A673 (cell line): ENCODE results near the gene TAS1R3. TPM values are rescaled to one million over a fixed set of nuclear protein-coding genes. Genes with fewer than 3 reads are reported as not detected.

Experiments
- BruUV-seq: library from RNA; stranded (reverse); fragments of 400-500 nt; replicated peaks from 2 replicates; lab custom pipeline; 2021; lab: Mats Ljungman, UMichigan
- CTCF ChIA-PET: fragments of 300-600 bp; sonication (Branson Sonifier 250); formaldehyde crosslinking; loops from one replicate; lab custom pipeline; 2022; ENCODE audit warnings: antibody characterized with exemption; lab: Charles Lee
- POLR2A ChIA-PET: fragments of 300-600 bp; sonication (Branson Sonifier 250); formaldehyde crosslinking; loops from one replicate; lab custom pipeline; 2022; ENCODE audit warnings: antibody characterized with exemption; ENCODE audit not compliant: low non-redundant PET; lab: Charles Lee
- DNase-seq: peaks from one replicate; pipeline ENCODE4 v3.0.0-alpha.2; 2015; ENCODE audit warnings: low spot score
- H3K27ac ChIP-seq: fragments of 200-600 bp; sonication (generic); 2 replicates; pipeline ENCODE4 v1.5.1; 2016; ENCODE audit warnings: mixed run types, low read depth, mild to moderate bottlenecking, mixed read lengths, antibody characterized with exemption, low read length; ENCODE audit not compliant: poor library complexity, severe bottlenecking
- H3K27me3 ChIP-seq: fragments of 200-600 bp; sonication (generic); replicated peaks from 2 replicates; pipeline ENCODE4 v1.6.1; 2017; ENCODE audit warnings: mixed run types, low read depth, mild to moderate bottlenecking, mixed read lengths, antibody characterized with exemption, low read length; ENCODE audit not compliant: insufficient read depth, poor library complexity
- H3K36me3 ChIP-seq: fragments of 200-600 bp; sonication (generic); 2 replicates; pipeline ENCODE4 v1.6.1; 2016; ENCODE audit warnings: mixed run types, mild to moderate bottlenecking, mixed read lengths, antibody characterized with exemption, low read length; ENCODE audit not compliant: insufficient read depth, poor library complexity, severe bottlenecking
- H3K4me1 ChIP-seq: fragments of 200-600 bp; sonication (generic); 2 replicates; pipeline ENCODE4 v1.6.1; 2017; ENCODE audit warnings: mixed run types, mild to moderate bottlenecking, mixed read lengths, antibody characterized with exemption, low read length; ENCODE audit not compliant: insufficient read depth, poor library complexity, severe bottlenecking
- H3K4me3 ChIP-seq: fragments of 200-600 bp; sonication (generic); 2 replicates; pipeline ENCODE4 v1.5.1; 2016; ENCODE audit warnings: low read depth, mixed run types, mild to moderate bottlenecking, mixed read lengths, low read length; ENCODE audit not compliant: poor library complexity, severe bottlenecking
- H3K9me3 ChIP-seq: fragments of 200-600 bp; sonication (generic); 2 replicates; pipeline ENCODE4 v1.6.1; 2016; ENCODE audit warnings: mixed run types, low read depth, mild to moderate bottlenecking, mixed read lengths, antibody characterized with exemption, low read length; ENCODE audit not compliant: poor library complexity, severe bottlenecking
- EZH2 ChIP-seq: fragments of 200-600 bp; sonication (generic); IDR thresholded peaks from 2 replicates; pipeline ENCODE4 v1.6.1; 2017; ENCODE audit warnings: borderline replicate concordance, low read depth, mild to moderate bottlenecking, mixed read lengths, antibody characterized with exemption, low read length; ENCODE audit not compliant: poor library complexity, severe bottlenecking
- intact Hi-C: fragments of 100-400 bp; cut with micrococcal nuclease; formaldehyde crosslinking; loops from one replicate; pipeline ENCODE4 v1.10.0; 2022; ENCODE audit not compliant: unreplicated experiment
- total RNA-seq: library from RNA; stranded (reverse); gene quantifications from 2 replicates; pipeline ENCODE4 v1.2.3, GENCODE V29; 2021
- TF ChIP-seq, protein P1 (sequence below): fragments of 300-800, 200-600 bp; sonication (generic); conservative IDR thresholded peaks from 2 replicates; pipeline ENCODE4 v1.5.1; 2017; ENCODE audit warnings: low read depth, mild to moderate bottlenecking, antibody characterized with exemption, low read length, moderate library complexity, mixed read lengths

Gene TAS1R3
- total RNA-seq, 1 experiment from 2014 or later, result 0.21 TPM

DNA sequence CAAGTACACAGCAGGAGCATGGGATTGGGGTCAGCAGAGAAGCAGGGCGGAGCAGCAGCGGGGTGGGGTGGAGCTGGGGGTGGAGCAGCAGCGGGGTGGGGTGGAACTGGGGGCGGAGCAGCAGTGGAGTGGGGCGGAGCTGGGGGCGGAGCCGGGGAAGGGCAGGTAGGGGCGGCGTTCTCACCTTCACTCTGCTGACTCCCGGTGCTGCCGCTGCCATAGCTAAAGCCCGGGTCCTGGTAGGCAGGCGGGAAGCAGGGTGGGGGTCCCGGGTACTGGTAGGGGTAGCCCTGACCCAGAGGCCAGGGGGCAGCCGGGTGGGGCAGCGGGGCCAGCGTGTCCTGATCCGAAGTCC is 6.7 kb downstream of the TAS1R3 start:
- Histone ChIP-seq H3K4me1 (no peaks in the 10 kb centered on the region), H3K27ac (no peak overlapping the region), H3K27me3 (no peaks in the 10 kb centered on the region), H3K9me3 (no peaks in the 10 kb centered on the region), H3K36me3 (peaks cover 9% of the 10 kb centered on the region), H3K4me3 (no peak overlapping the region)
- ChIA-PET CTCF (no interaction called here), POLR2A (no interaction called here)
- no TSS peak for BruUV-seq
- TF ChIP-seq, protein P1, sequence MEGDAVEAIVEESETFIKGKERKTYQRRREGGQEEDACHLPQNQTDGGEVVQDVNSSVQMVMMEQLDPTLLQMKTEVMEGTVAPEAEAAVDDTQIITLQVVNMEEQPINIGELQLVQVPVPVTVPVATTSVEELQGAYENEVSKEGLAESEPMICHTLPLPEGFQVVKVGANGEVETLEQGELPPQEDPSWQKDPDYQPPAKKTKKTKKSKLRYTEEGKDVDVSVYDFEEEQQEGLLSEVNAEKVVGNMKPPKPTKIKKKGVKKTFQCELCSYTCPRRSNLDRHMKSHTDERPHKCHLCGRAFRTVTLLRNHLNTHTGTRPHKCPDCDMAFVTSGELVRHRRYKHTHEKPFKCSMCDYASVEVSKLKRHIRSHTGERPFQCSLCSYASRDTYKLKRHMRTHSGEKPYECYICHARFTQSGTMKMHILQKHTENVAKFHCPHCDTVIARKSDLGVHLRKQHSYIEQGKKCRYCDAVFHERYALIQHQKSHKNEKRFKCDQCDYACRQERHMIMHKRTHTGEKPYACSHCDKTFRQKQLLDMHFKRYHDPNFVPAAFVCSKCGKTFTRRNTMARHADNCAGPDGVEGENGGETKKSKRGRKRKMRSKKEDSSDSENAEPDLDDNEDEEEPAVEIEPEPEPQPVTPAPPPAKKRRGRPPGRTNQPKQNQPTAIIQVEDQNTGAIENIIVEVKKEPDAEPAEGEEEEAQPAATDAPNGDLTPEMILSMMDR, result no peak
- TF ChIP-seq EZH2, result no peak
- no peak for DNase-seq
- intact Hi-C loops, result no loop called here

DNA sequence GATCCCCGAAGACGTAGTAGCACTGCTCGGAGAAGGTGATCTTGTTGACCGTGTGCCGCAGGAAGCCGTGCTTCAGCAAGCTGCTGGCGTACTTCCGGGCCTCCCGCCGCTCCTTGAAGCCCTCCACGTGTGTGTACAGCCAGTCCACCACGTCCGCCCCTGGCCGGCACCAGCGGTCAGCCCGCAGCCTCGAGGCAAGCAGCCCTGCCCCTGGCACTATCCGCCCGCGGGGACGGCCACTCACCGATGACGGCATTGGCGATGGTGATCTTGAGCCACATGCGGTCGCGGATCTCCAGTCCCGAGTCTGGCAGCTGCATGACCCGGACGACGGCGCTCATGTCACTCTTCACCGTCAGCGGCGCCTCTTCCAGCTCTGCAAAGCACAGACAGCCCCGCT is 7.2 kb downstream of the TAS1R3 start:
- CTCF ChIA-PET, result no interaction called here
- H3K36me3 ChIP-seq, result peaks cover 9% of the 10 kb centered on the region
- no TSS peak for BruUV-seq
- no peaks in the 10 kb centered on the region for H3K27me3 ChIP-seq
- no peaks in the 10 kb centered on the region for H3K9me3 ChIP-seq
- no peak overlapping the region for H3K27ac ChIP-seq
- TF ChIP-seq, protein P1, result no peak
- no peak for TF ChIP-seq EZH2
- no peak for DNase-seq
- POLR2A ChIA-PET, result no interaction called here
- intact Hi-C loops, result no loop called here
- no peaks in the 10 kb centered on the region for H3K4me1 ChIP-seq
- no peak overlapping the region for H3K4me3 ChIP-seq

DNA sequence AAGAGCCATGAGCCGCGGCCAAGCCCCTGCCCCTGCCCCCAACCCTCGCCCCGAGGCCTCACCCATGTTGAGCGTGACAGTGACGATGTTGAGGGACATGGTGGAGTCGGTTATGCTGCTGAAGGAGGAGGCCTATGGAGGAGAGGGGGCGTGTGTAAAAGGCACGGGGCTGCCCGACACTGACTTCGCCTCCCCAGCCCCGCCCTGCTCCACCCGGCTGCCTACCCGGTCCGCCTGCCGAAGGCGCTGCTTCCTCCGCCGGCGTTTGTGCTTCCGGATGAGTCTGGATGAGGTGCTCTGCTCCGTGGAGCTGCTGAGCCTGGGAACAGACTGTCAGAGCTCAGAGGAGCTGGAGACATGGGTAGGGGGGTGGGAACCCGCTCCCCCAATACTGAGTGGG is 9.1 kb downstream of the TAS1R3 start:
- no peaks in the 10 kb centered on the region for H3K9me3 ChIP-seq
- ChIA-PET CTCF (no interaction called here), POLR2A (no interaction called here)
- intact Hi-C loops, result no loop called here
- H3K4me3 ChIP-seq, result no peak overlapping the region
- H3K4me1 ChIP-seq, result no peaks in the 10 kb centered on the region
- TF ChIP-seq, protein P1, result no peak
- TF ChIP-seq EZH2, result no peak
- H3K27ac ChIP-seq, result no peak overlapping the region
- H3K27me3 ChIP-seq, result no peaks in the 10 kb centered on the region
- H3K36me3 ChIP-seq, result peaks cover 9% of the 10 kb centered on the region
- no TSS peak for BruUV-seq
- no peak for DNase-seq
